ENCODE data around the gene KIAA1210. TPM values are rescaled to one million over a fixed set of nuclear protein-coding genes. Genes with fewer than 3 reads are reported as not detected.

KIAA1210 gene
- total RNA-seq, 1 donor from 2014 or later, result not detected

DNA sequence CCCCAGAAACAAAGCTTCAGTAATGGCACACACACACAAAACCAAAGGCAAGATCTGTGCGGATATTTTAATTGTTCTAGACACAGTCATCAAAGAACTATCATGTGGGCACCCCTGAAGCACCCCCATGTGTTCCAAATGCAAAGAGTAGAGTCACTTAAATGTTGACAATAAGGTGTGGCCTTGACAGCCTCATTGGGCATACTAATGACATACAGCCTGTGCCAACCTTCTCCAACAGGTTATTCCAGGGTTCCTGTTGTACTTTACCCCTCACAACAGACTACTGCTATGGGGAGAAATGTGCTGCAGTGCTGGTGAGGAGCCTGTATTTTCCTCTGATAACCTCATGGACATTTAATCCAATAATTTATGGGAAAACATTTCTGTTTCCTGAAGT, 84.6 kb downstream of the KIAA1210 start:
- DNase-seq (ENCODE audit: low spot score, unreplicated experiment), result no peak
- Mint-ChIP-seq H3K36me3 (ENCODE audit: insufficient read depth) (no peaks in the 10 kb centered on the region), H3K27ac (no peak overlapping the region), H3K9me3 (ENCODE audit: low read depth) (peaks cover 10% of the 10 kb centered on the region), H3K4me3 (ENCODE audit: low read depth) (no peak overlapping the region), H3K4me1 (ENCODE audit: low read depth) (no peaks in the 10 kb centered on the region), H3K27me3 (no peaks in the 10 kb centered on the region)
- TF ChIP-seq, protein P1, sequence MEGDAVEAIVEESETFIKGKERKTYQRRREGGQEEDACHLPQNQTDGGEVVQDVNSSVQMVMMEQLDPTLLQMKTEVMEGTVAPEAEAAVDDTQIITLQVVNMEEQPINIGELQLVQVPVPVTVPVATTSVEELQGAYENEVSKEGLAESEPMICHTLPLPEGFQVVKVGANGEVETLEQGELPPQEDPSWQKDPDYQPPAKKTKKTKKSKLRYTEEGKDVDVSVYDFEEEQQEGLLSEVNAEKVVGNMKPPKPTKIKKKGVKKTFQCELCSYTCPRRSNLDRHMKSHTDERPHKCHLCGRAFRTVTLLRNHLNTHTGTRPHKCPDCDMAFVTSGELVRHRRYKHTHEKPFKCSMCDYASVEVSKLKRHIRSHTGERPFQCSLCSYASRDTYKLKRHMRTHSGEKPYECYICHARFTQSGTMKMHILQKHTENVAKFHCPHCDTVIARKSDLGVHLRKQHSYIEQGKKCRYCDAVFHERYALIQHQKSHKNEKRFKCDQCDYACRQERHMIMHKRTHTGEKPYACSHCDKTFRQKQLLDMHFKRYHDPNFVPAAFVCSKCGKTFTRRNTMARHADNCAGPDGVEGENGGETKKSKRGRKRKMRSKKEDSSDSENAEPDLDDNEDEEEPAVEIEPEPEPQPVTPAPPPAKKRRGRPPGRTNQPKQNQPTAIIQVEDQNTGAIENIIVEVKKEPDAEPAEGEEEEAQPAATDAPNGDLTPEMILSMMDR (IDR thresholded peaks at IDR 0.05; ENCODE audit: unreplicated experiment), result no peak

GRCh38 chrX:119042040-119042439, 85.6 kb downstream of the KIAA1210 start:
- DNase-seq (ENCODE audit: low spot score, unreplicated experiment), result no peak
- no peak overlapping the region for H3K4me3 Mint-ChIP-seq (ENCODE audit: low read depth)
- no peaks in the 10 kb centered on the region for H3K27me3 Mint-ChIP-seq
- H3K36me3 Mint-ChIP-seq (ENCODE audit: insufficient read depth), result no peaks in the 10 kb centered on the region
- no peaks in the 10 kb centered on the region for H3K4me1 Mint-ChIP-seq (ENCODE audit: low read depth)
- H3K9me3 Mint-ChIP-seq (ENCODE audit: low read depth), result peaks cover 13% of the 10 kb centered on the region
- H3K27ac Mint-ChIP-seq, result no peak overlapping the region
- TF ChIP-seq, protein P1 (IDR thresholded peaks at IDR 0.05; ENCODE audit: unreplicated experiment), result no peak

- H3K4me3 Mint-ChIP-seq (ENCODE audit: low read depth), result no peak overlapping the region
- H3K27ac Mint-ChIP-seq, result no peak overlapping the region
- no peaks in the 10 kb centered on the region for H3K27me3 Mint-ChIP-seq
- TF ChIP-seq, protein P1 (IDR thresholded peaks at IDR 0.05; ENCODE audit: unreplicated experiment), result no peak
- no peaks in the 10 kb centered on the region for H3K36me3 Mint-ChIP-seq (ENCODE audit: insufficient read depth)
- no peak for DNase-seq (ENCODE audit: low spot score, unreplicated experiment)
- peaks cover 9% of the 10 kb centered on the region for H3K9me3 Mint-ChIP-seq (ENCODE audit: low read depth)
- H3K4me1 Mint-ChIP-seq (ENCODE audit: low read depth), result no peaks in the 10 kb centered on the region
Observed at GRCh38 chrX:119041175-119041574, 86.4 kb downstream of the KIAA1210 start.

DNA sequence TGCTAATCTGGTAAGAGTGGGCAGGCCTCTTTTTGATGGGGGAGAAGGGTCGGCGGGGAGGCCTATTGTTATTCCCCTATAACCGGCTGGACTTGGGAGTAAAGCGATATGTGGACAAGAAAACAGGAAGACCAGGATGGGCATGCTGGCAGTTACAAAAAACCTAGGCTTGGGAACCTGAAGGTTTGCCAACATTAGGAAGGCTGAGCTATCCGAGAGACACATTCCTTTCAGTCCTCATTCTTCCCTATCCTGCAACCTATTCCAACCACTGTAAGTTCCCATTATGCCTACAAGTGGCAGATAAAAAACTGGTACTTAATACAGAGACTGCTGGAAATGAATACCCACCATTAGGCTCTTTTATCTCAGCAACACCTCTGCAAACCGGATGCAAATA, 87.2 kb downstream of the KIAA1210 start:
- no peak for DNase-seq (ENCODE audit: low spot score, unreplicated experiment)
- Mint-ChIP-seq H3K9me3 (ENCODE audit: low read depth) (peaks cover 9% of the 10 kb centered on the region), H3K4me1 (ENCODE audit: low read depth) (peaks cover 1% of the 10 kb centered on the region), H3K27ac (peak overlapping the region; percentile 37), H3K4me3 (ENCODE audit: low read depth) (no peak overlapping the region), H3K27me3 (no peaks in the 10 kb centered on the region), H3K36me3 (ENCODE audit: insufficient read depth) (no peaks in the 10 kb centered on the region)
- TF ChIP-seq, protein P1 (IDR thresholded peaks at IDR 0.05; ENCODE audit: unreplicated experiment), result no peak

- Mint-ChIP-seq H3K27ac (peak overlapping the region; percentile 64), H3K27me3 (no peaks in the 10 kb centered on the region), H3K4me1 (ENCODE audit: low read depth) (peaks cover 1% of the 10 kb centered on the region), H3K9me3 (ENCODE audit: low read depth) (peaks cover 31% of the 10 kb centered on the region), H3K36me3 (ENCODE audit: insufficient read depth) (peaks cover 6% of the 10 kb centered on the region), H3K4me3 (ENCODE audit: low read depth) (no peak overlapping the region)
- TF ChIP-seq, protein P1 (IDR thresholded peaks at IDR 0.05; ENCODE audit: unreplicated experiment), result no peak
- DNase-seq (ENCODE audit: low spot score, unreplicated experiment), result no peak
Observed at GRCh38 chrX:119036107-119037029, 91.2 kb downstream of the KIAA1210 start.

All from progenitor cell of endocrine pancreas (in vitro differentiated cells).